Kidney (tissue), 14 donors: Measurements from ENCODE around the gene CYP11A1. TPM values are rescaled to one million over a fixed set of nuclear protein-coding genes. Genes with fewer than 3 reads are reported as not detected.

Experiments
- DNase-seq, 5 donors: peaks; one replicate each; pipeline ENCODE4 v3.0.0-alpha.2; 2013 to 2020
- FAIRE-seq: peaks from 2 replicates; lab custom pipeline; 2012; peaks lifted over from hg19 to GRCh38; lab: Jason Lieb, UNC
- H3K27ac ChIP-seq, 2 donors: one replicate each; pipeline ENCODE4 v1.7.0; 2013; ENCODE audit warnings: low read depth in 2 of 2, low read length in 2 of 2, inconsistent platforms in 1 of 2
- H3K27me3 ChIP-seq: one replicate; pipeline ENCODE4 v1.7.1; 2013; ENCODE audit warnings: low read length, inconsistent platforms; ENCODE audit not compliant: control insufficient read depth, insufficient read depth
- H3K36me3 ChIP-seq, 3 donors: one replicate each; pipeline versions ENCODE4 v1.7.0 to v1.7.1; 2013; ENCODE audit warnings: low read length in 3 of 3, control low read depth in 1 of 3, inconsistent platforms in 1 of 3; ENCODE audit not compliant: insufficient read depth in 3 of 3, control insufficient read depth in 2 of 3
- H3K4me1 ChIP-seq, 3 donors: one replicate each; pipeline versions ENCODE4 v1.7.0 to v1.7.1; 2013; ENCODE audit warnings: low read length in 3 of 3, inconsistent platforms in 1 of 3, low read depth in 1 of 3; ENCODE audit not compliant: control insufficient read depth in 2 of 3, insufficient read depth in 2 of 3
- H3K4me3 ChIP-seq, 3 donors: one replicate each; pipeline versions ENCODE4 v1.7.0 to v1.8.1; 2013; ENCODE audit warnings: low read length in 3 of 3, control low read depth in 1 of 3, inconsistent platforms in 1 of 3
- H3K9ac ChIP-seq, 3 donors: one replicate each; pipeline versions ENCODE4 v1.7.0 to v1.7.1; 2013; ENCODE audit warnings: low read length in 3 of 3, control low read depth in 1 of 3, inconsistent platforms in 1 of 3
- H3K9me3 ChIP-seq, 3 donors: one replicate each; pipeline versions ENCODE4 v1.7.0 to v1.7.1; 2013; ENCODE audit warnings: low read length in 3 of 3, control low read depth in 1 of 3, inconsistent platforms in 1 of 3; ENCODE audit not compliant: control insufficient read depth in 2 of 3, insufficient read depth in 1 of 3
- CTCF ChIP-seq: IDR thresholded peaks from 3 replicates; pipeline ENCODE4 v1.5.1; 2012; ENCODE audit warnings: mild to moderate bottlenecking, moderate library complexity, borderline replicate concordance; ENCODE audit not compliant: insufficient read depth; ENCODE audit errors: extremely low read depth
- intact Hi-C: fragments of 100-400 bp; cut with DNase I; formaldehyde crosslinking; loops from one replicate; pipeline ENCODE4 v1.11.1; 2022
- polyA plus RNA-seq: library from polyadenylated mRNA; stranded (reverse); fragments of 350-450 nt; fragmentation: Illumina TruSeq; extraction: RNeasy Lipid Tissue Mini Kit (QIAGEN cat#74804); gene quantifications from one replicate; pipeline ENCODE4 v1.2.3, GENCODE V29; 2014; ENCODE audit warnings: low read depth, low replicate concordance; ENCODE audit not compliant: insufficient read depth
- total RNA-seq: library from RNA; stranded (reverse); fragmentation: NEBNext Ultra II Directional; extraction: Animal tissue kit (Norgen Biotek cat#: 25700); gene quantifications from one replicate; pipeline ENCODE4 v1.2.1, GENCODE V29; 2021
- donor health status: control.
- donor health status: control.
- donor health status: control.
- donor health status: control.
- donor health status: control.
- donor health status: DM: yes; HTN: yes; CAD: no.
- donor health status: Normal renal cell carcinoma (clear cell type).

Gene CYP11A1
- total and polyA plus RNA-seq, 2 donors from 2014 or later = 0.13 to 2.7 TPM

GRCh38 chr15:74352393-74352910 lies 15.0 kb downstream of the CYP11A1 start:
- Histone ChIP-seq H3K9ac (no peak overlapping the region), H3K9me3 (no peaks in the 10 kb centered on the region), H3K27me3 (no peaks in the 10 kb centered on the region), H3K4me3 (no peak overlapping the region), H3K36me3 (no peaks in the 10 kb centered on the region), H3K27ac (no peak overlapping the region), H3K4me1 (no peaks in the 10 kb centered on the region)
- FAIRE-seq (no peak), DNase-seq (no peak)
- intact Hi-C loops = no loop called here
- TF ChIP-seq CTCF = no peak

- FAIRE-seq (no peak), DNase-seq (no peak)
- intact Hi-C loops = no loop called here
- no peak overlapping the region for H3K9ac ChIP-seq
- H3K36me3 ChIP-seq = no peaks in the 10 kb centered on the region
- H3K9me3 ChIP-seq = no peaks in the 10 kb centered on the region
- no peak for TF ChIP-seq CTCF
- no peaks in the 10 kb centered on the region for H3K27me3 ChIP-seq
- H3K4me1 ChIP-seq = no peaks in the 10 kb centered on the region
- no peak overlapping the region for H3K4me3 ChIP-seq
- no peak overlapping the region for H3K27ac ChIP-seq
Observed at GRCh38 chr15:74351670-74352069, 15.8 kb downstream of the CYP11A1 start.

- no peak overlapping the region for H3K27ac ChIP-seq
Observed at GRCh38 chr15:74350295-74351275, 16.9 kb downstream of the CYP11A1 start.

More at GRCh38 chr15:74350295-74351275, 16.9 kb downstream of the CYP11A1 start:
- H3K4me3 ChIP-seq = no peak overlapping the region
- H3K9me3 ChIP-seq = no peaks in the 10 kb centered on the region
- no peak for TF ChIP-seq CTCF
- H3K36me3 ChIP-seq = no peaks in the 10 kb centered on the region
- intact Hi-C loops = no loop called here
- no peaks in the 10 kb centered on the region for H3K27me3 ChIP-seq
- DNase-seq (no peak), FAIRE-seq (no peak)
- no peaks in the 10 kb centered on the region for H3K4me1 ChIP-seq
- H3K9ac ChIP-seq = no peak overlapping the region
